Measurements from ENCODE around the gene ITPKC. TPM values are rescaled to one million over a fixed set of nuclear protein-coding genes. Genes with fewer than 3 reads are reported as not detected.

The ITPKC gene
- total and polyA plus RNA-seq, 7 donors, result 6.9 to 19.2 (median 14.5) TPM

DNA sequence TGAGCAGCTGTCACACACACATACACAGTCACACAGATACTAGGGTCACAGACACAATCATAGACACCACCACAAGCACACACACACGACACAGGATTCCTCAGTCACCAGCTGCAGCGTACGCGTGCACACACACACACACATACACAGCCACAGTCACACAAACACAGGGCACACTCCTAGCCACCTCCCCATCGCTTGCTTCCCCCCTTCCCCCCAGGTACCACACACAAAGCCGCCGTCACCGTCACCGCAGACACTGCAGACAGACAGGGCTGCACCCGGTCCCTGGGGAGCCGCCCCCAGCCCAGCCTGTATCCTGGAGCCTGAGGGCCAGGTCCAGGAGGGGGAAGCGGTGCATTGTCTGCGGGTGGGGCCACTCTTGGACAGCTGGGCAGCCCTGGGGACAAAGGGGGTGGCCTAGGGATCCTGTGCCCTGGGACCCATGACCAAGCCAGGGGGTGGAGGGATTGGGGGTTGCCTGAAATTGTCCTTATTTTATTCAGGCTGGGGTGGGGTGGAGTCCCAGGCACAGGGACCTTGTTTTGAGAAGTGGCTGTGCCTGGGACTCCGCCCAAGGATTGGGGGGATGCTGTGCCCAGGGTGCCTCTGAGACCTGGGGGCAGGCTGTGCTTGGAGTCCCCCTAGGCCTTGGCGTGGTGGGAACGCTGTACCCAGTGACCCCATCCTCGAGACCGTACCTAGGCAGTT lies 27.4 kb upstream of the ITPKC start:
- peaks cover 0 to 24% of the 10 kb centered on the region in 2 donors for H3K36me3 ChIP-seq (ENCODE audit: insufficient read depth in 1 of 2, low read depth in 1 of 2)
- TF ChIP-seq, protein P1, sequence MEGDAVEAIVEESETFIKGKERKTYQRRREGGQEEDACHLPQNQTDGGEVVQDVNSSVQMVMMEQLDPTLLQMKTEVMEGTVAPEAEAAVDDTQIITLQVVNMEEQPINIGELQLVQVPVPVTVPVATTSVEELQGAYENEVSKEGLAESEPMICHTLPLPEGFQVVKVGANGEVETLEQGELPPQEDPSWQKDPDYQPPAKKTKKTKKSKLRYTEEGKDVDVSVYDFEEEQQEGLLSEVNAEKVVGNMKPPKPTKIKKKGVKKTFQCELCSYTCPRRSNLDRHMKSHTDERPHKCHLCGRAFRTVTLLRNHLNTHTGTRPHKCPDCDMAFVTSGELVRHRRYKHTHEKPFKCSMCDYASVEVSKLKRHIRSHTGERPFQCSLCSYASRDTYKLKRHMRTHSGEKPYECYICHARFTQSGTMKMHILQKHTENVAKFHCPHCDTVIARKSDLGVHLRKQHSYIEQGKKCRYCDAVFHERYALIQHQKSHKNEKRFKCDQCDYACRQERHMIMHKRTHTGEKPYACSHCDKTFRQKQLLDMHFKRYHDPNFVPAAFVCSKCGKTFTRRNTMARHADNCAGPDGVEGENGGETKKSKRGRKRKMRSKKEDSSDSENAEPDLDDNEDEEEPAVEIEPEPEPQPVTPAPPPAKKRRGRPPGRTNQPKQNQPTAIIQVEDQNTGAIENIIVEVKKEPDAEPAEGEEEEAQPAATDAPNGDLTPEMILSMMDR (IDR thresholded peaks at IDR 0.05), result no peak
- no peaks in the 10 kb centered on the region for H3K27me3 ChIP-seq (ENCODE audit: insufficient read depth in 3 of 3, low read length in 2 of 3)
- 33 to 46% (median 37%) methylated on average over 18 of the region's 18 CpGs for WGBS, 3 donors
- peak overlapping the region; percentile 72 for H3K4me3 ChIP-seq
- peak overlapping the region; percentile 83 for H3K27ac ChIP-seq
- no peak for ATAC-seq
- H3K9me3 ChIP-seq, result no peaks in the 10 kb centered on the region
- peaks cover 8% of the 10 kb centered on the region for H3K4me1 ChIP-seq
- DNase-seq, result peak; percentile 43 to 66
- intact Hi-C loops (cut with DNase I), result no loop called here

DNA sequence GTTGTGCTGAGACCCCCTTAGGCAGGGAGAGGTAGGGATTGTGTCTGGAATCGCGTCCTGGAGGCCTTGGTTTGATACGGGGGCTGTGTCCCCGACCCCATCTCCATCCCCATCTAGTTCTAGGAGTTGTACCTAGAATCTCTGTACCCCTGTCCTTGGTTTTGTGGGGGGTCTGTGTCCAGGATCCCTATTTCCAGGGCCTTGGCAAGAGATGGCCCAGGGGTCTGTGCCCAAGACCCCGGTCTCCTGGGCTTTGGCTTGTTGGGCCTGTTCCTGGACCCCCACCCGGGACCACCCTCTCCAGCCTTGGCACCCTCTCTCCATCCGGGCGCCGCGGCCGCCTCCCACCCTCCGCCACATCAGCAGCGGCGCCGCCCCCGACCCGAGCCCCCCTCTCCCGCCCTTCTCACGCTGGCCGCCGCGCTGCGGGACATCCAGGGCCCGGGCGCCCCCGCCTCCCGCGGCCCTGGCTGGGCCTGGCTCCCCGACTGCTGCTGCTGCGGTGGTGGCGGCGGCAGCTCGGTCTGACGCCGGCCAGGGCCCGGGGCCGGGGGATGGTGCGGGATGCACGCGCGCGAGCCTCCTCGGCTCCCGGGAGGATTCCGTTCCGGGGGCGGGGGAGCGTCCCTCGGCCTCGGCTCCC lies 26.7 kb upstream of the ITPKC start, which contains the start of gene NUMBL:
NUMBL (minus strand) TSS at position 602 of the 643 bp plus-strand sequence; CDS start at position 434, 168 bp downstream.
- Histone ChIP-seq H3K4me3 (peak within 1 kb of the TSS; percentile 72), H3K4me1 (peaks cover 8% of the 10 kb centered on the region), H3K27ac (peak within 1 kb of the TSS; percentile 83), H3K36me3 (ENCODE audit: insufficient read depth in 1 of 2, low read depth in 1 of 2) (peaks cover 0 to 26% of the 10 kb centered on the region in 2 donors), H3K27me3 (ENCODE audit: insufficient read depth in 3 of 3, low read length in 2 of 3) (no peaks in the 10 kb centered on the region), H3K9me3 (no peaks in the 10 kb centered on the region)
- intact Hi-C loops (cut with DNase I), result no loop called here
- DNase-seq (peak in 1 of 2 donors; percentile 37), ATAC-seq (no peak)
- TF ChIP-seq, protein P1 (IDR thresholded peaks at IDR 0.05), result no peak
- 1 to 3% (median 2%) methylated on average over 42 to 50 of the region's 50 CpGs for WGBS, 3 donors

DNA sequence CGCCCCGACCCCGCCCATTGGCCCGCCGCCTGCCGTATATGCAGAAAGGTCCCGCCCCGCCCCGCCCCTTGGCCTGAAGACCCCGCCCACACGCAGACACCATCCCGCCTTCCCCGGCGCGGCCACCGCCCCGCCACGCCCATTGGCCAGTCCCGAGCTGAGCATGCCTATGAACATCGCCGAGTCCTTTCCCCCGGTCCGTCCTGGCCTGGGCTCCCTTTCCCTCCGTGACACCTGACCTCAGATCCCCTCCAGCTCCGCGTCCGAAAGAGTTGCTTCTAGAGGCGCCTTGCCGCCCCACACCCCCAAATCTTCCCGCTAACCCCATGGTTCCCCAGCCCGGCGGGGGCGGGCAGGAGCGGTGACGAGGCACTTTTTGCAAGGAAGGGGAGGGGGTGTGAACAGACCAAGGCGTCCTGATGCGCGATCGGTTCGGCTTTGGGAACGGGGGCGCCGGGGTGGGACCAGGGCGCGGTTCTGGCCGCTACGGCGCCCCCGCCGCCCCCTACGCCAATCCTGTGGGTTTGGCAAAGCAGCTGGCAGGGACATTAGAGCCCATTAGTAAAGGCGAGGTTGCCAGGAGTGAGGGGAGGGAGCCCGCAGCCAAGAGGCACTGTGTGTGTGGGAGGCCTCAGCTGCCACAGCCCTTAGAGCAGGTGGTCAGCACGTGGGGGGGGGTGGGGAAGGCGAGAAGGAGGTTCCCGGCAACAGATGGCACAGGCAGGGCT lies 26.1 kb upstream of the ITPKC start:
- peak; percentile 97 to 98 for DNase-seq
- H3K4me1 ChIP-seq, result peaks cover 8% of the 10 kb centered on the region
- no peaks in the 10 kb centered on the region for H3K9me3 ChIP-seq
- peaks cover 0 to 26% of the 10 kb centered on the region in 2 donors for H3K36me3 ChIP-seq (ENCODE audit: insufficient read depth in 1 of 2, low read depth in 1 of 2)
- H3K27me3 ChIP-seq (ENCODE audit: insufficient read depth in 3 of 3, low read length in 2 of 3), result no peaks in the 10 kb centered on the region
- WGBS, 3 donors, result 2 to 3% (median 2%) methylated on average over 42 to 56 of the region's 56 CpGs
- peak overlapping the region; percentile 72 for H3K4me3 ChIP-seq
- intact Hi-C loops (cut with DNase I), result no loop called here
- ATAC-seq, result peak; percentile 91 to 95 (median 94)
- peak overlapping the region; percentile 83 for H3K27ac ChIP-seq
- TF ChIP-seq, protein P1 (IDR thresholded peaks at IDR 0.05), result no peak

DNA sequence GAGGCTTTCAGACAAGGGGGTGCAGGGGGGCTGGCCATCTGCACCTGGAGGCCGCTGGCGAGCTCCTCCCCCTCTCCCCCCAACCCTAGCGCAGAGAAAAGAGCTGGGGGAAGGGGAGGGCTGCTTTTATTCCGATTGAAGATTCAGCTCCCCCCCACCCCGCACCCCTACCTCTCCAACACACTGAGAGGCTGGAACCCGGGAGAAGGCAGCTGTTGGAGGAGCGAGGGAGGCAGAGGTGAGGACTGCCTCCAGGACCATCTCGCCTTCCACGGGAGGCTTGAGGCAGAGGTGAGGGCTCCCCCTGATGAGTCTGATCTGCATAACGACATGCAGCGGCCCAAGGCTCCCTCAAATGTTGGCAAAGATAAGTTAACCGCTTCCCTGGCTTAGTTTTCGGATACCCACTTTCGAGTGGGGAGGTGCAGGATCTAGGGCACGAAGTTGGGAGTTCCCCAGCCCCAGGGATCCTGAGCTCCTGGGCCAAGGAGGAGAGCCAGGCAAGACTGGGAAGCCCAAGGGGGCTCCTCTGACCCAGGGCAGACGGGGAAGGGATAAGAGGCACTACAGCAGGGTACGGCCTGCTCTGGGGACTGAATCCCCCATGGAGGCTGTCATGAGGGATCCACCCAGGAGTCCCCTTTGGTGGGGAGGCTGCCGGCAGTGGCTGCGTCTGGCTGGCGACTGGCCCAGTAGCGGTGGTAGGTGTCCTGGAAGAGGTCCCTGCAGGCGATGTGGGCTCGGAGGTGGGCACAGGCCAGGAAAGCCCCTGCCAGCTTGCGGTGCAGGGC lies 25.3 kb upstream of the ITPKC start:
- H3K4me1 ChIP-seq, result peaks cover 8% of the 10 kb centered on the region
- WGBS, 3 donors, result 55 to 75% (median 57%) methylated on average over 22 to 23 of the region's 24 CpGs
- peak in 3 of 4 donors; percentile 2 to 17 (median 11) for ATAC-seq
- DNase-seq, result peak in 1 of 2 donors; percentile 62
- peak overlapping the region; percentile 83 for H3K27ac ChIP-seq
- intact Hi-C loops (cut with DNase I), result loop anchor here in 1 of 2 donors (2.0 kb wide), 1 partner anchor 23 kb away; no protein-coding TSS in a partner anchor
- TF ChIP-seq, protein P1 (IDR thresholded peaks at IDR 0.05), result no peak
- H3K36me3 ChIP-seq (ENCODE audit: insufficient read depth in 1 of 2, low read depth in 1 of 2), result peaks cover 0 to 23% of the 10 kb centered on the region in 2 donors
- H3K27me3 ChIP-seq (ENCODE audit: insufficient read depth in 3 of 3, low read length in 2 of 3), result no peaks in the 10 kb centered on the region
- peak overlapping the region; percentile 72 for H3K4me3 ChIP-seq
- no peaks in the 10 kb centered on the region for H3K9me3 ChIP-seq
